GM12878 (cell line): ENCODE data around the gene UBE2O. TPM values are rescaled to one million over a fixed set of nuclear protein-coding genes. Genes with fewer than 3 reads are reported as not detected.

ENCODE experiments used
- ATAC-seq: fragments of 200-7000 bp; cut with Tn5 transposase; 3 replicates; pipeline ENCODE4 v1.9.1; 2020; ENCODE audit warnings: mild to moderate bottlenecking, moderate library complexity
- BruUV-seq: library from RNA; stranded (reverse); fragments of 400-500 nt; replicated peaks from 2 replicates; lab custom pipeline; 2021; lab: Mats Ljungman, UMichigan
- CTCF ChIA-PET: fragments of 300-600 bp; sonication (Branson Sonifier 250); formaldehyde crosslinking; extraction: SDS; loops from one replicate; lab custom pipeline; 2021; ENCODE audit warnings: inconsistent platforms; lab: Yijun Ruan, JAX
- POLR2A ChIA-PET: fragments of 350-600 bp; formaldehyde crosslinking; extraction: SDS; loops from one replicate; lab custom pipeline; 2021; ENCODE audit warnings: inconsistent platforms; lab: Charles Lee
- RAD21 ChIA-PET: fragments of 300-600 bp; sonication (Branson Sonifier 250); formaldehyde crosslinking; loops from one replicate; lab custom pipeline; 2023; ENCODE audit warnings: antibody characterized with exemption; ENCODE audit not compliant: unreplicated experiment; lab: Charles Lee
- SMC1A ChIA-PET: fragments of 300-600 bp; sonication (Branson Sonifier 250); formaldehyde crosslinking; loops from one replicate; lab custom pipeline; 2023; ENCODE audit not compliant: unreplicated experiment, uncharacterized antibody; lab: Charles Lee
- DNase-seq: peaks from one replicate; pipeline ENCODE4 v3.0.0-alpha.2; 2011; ENCODE audit warnings: low read depth, low spot score
- FAIRE-seq: peaks from 3 replicates; lab custom pipeline; 2011; peaks lifted over from hg19 to GRCh38; lab: Jason Lieb, UNC
- H2AFZ ChIP-seq: 2 replicates; pipeline ENCODE4 v1.6.0; 2011; ENCODE audit warnings: low read depth, low read length, control low read depth; ENCODE audit not compliant: control insufficient read depth
- H3K27ac ChIP-seq: 2 replicates; pipeline ENCODE4 v1.5.1; 2011; ENCODE audit warnings: control low read depth; ENCODE audit not compliant: control insufficient read depth, insufficient read depth
- H3K27me3 ChIP-seq, 2 experiments: replicated peaks in 1 of 2; 2 replicates each; pipeline versions ENCODE4 v1.6.0 to v1.6.1; 2011; ENCODE audit warnings: low read length in 1 of 2; ENCODE audit not compliant: control insufficient read depth in 2 of 2, insufficient read depth in 2 of 2
- H3K36me3 ChIP-seq, 2 experiments: 2 replicates each; pipeline ENCODE4 v1.5.1; 2011; ENCODE audit warnings: low read length in 1 of 2; ENCODE audit not compliant: control insufficient read depth in 2 of 2, insufficient read depth in 2 of 2
- H3K4me1 ChIP-seq: 2 replicates; pipeline ENCODE4 v1.6.1; 2011; ENCODE audit warnings: mild to moderate bottlenecking, low read length, moderate library complexity, mixed read lengths; ENCODE audit not compliant: control insufficient read depth, insufficient read depth
- H3K4me2 ChIP-seq: 2 replicates; pipeline ENCODE4 v1.6.0; 2011; ENCODE audit warnings: control low read depth; ENCODE audit not compliant: control insufficient read depth, insufficient read depth
- H3K4me3 ChIP-seq: fragments of 200-600 bp; sonication (generic); 2 replicates; pipeline ENCODE4 v1.5.1; 2016
- H3K79me2 ChIP-seq: 2 replicates; pipeline ENCODE4 v1.6.0; 2011; ENCODE audit warnings: low read length; ENCODE audit not compliant: control insufficient read depth, insufficient read depth
- H3K9ac ChIP-seq: 2 replicates; pipeline ENCODE4 v1.8.0; 2011; ENCODE audit warnings: low read length, control low read depth, mixed read lengths; ENCODE audit not compliant: control insufficient read depth, insufficient read depth
- H3K9me3 ChIP-seq: replicated peaks from 3 replicates; pipeline ENCODE4 v1.5.1; 2011; ENCODE audit warnings: mild to moderate bottlenecking, low read length; ENCODE audit not compliant: control insufficient read depth, insufficient read depth
- H4K20me1 ChIP-seq: 2 replicates; pipeline ENCODE4 v1.6.0; 2011; ENCODE audit not compliant: control insufficient read depth, insufficient read depth
- CEBPB ChIP-seq, 2 experiments: fragments of 150-350 bp in 1 of 2; IDR thresholded peaks; 2 replicates each; pipeline ENCODE4 v1.6.1; 2012 to 2014; ENCODE audit warnings: low read depth in 2 of 2, low read length in 2 of 2, borderline replicate concordance in 1 of 2, inconsistent platforms in 1 of 2
- HCFC1 ChIP-seq: fragments of 150-350 bp; IDR thresholded peaks from 2 replicates; pipeline ENCODE4 v1.6.1; 2014; ENCODE audit warnings: low read length
- HDAC6 ChIP-seq: fragments of 200-600 bp; sonication (generic); IDR thresholded peaks from one replicate; pipeline ENCODE4 v1.8.0; 2017; ENCODE audit warnings: antibody characterized with exemption; ENCODE audit not compliant: unreplicated experiment
- NR2C2 ChIP-seq: IDR thresholded peaks from 2 replicates; pipeline ENCODE4 v1.6.1; 2011; ENCODE audit warnings: borderline replicate concordance, low read depth; ENCODE audit not compliant: control insufficient read depth, insufficient read length
- PAX5 ChIP-seq: IDR thresholded peaks from 2 replicates; pipeline ENCODE4 v1.6.1; 2011; ENCODE audit warnings: low read depth, low read length, borderline replicate concordance
- RAD21 ChIP-seq: IDR thresholded peaks from 2 replicates; pipeline ENCODE4 v1.6.1; 2011; ENCODE audit warnings: mild to moderate bottlenecking, low read depth, low read length, moderate library complexity; ENCODE audit not compliant: insufficient read depth
- RFX5 ChIP-seq: IDR thresholded peaks from 2 replicates; pipeline ENCODE4 v1.6.1; 2011; ENCODE audit warnings: low read depth, low read length, improper control_type of control experiment
- SIN3A ChIP-seq: IDR thresholded peaks from 2 replicates; pipeline ENCODE4 v1.6.1; 2012; ENCODE audit warnings: low read depth, low read length, improper control_type of control experiment
- SPI1 ChIP-seq: IDR thresholded peaks from 2 replicates; pipeline ENCODE4 v1.6.1; 2011; ENCODE audit warnings: low read depth, mild to moderate bottlenecking, low read length, moderate library complexity, borderline replicate concordance; ENCODE audit not compliant: insufficient read depth
- SREBF1 ChIP-seq: IDR thresholded peaks from 2 replicates; pipeline ENCODE4 v1.6.1; 2012; ENCODE audit warnings: mild to moderate bottlenecking, low read length
- TARDBP ChIP-seq: IDR thresholded peaks from 2 replicates; pipeline ENCODE4 v1.6.1; 2016; ENCODE audit warnings: borderline replicate concordance
- ZNF24 ChIP-seq: fragments of 450-650 bp; IDR thresholded peaks from 2 replicates; pipeline ENCODE4 v1.6.1; 2017; ENCODE audit warnings: antibody characterized with exemption, mild to moderate bottlenecking
- ZNF622 ChIP-seq: fragments of 450-650 bp; IDR thresholded peaks from 2 replicates; pipeline ENCODE4 v1.6.1; 2017; ENCODE audit warnings: mild to moderate bottlenecking, inconsistent platforms
- ZSCAN29 ChIP-seq: fragments of 450-650 bp; IDR thresholded peaks from 2 replicates; pipeline ENCODE4 v1.6.1; 2017; ENCODE audit warnings: mild to moderate bottlenecking, moderate library complexity
- WGBS: methylation state at CpG from one replicate; pipeline ENCODE4 v1.1.6; 2016; ENCODE audit warnings: low lambda C conversion rate; ENCODE audit not compliant: insufficient replicate concordance, insufficient coverage; ENCODE audit errors: missing lambda C conversion rate; 5-methylcytosine and 5-hydroxymethylcytosine counted together
- in situ Hi-C: fragments of 300-500 bp; cut with MboI; formaldehyde crosslinking; loops from 9 replicates; pipeline ENCODE4 v1.14.3; 2018; ENCODE audit warnings: mixed read lengths
- intact Hi-C: fragments of 100-400 bp; cut with micrococcal nuclease; formaldehyde crosslinking; loops from one replicate; pipeline ENCODE4 v1.14.2; 2022; ENCODE audit not compliant: unreplicated experiment
- polyA plus RNA-seq, 11 experiments: library from polyadenylated mRNA; depleted of rRNA in 4 of 11; unstranded in 6 of 11; stranded (reverse) in 5 of 11; fragments of >200 nt; fragmentation: Nextera tagmentation in 4 of 11; fragmentation: Illumina TruSeq in 1 of 11; extraction: Ambion mirVana in 4 of 11; extraction: Trizol in 1 of 11; gene quantifications; 1 replicate in 1 of 11; 2 replicates in 10 of 11; pipeline versions ENCODE4 v1.2.1 to v1.2.3, GENCODE V29; 2011 to 2016; ENCODE audit warnings: inconsistent platforms in 2 of 11, missing spikeins in 2 of 11, low read depth in 1 of 11
- total RNA-seq, 4 experiments: library from RNA; depleted of rRNA in 3 of 4; stranded (reverse); fragments of >200 nt in 3 of 4; fragmentation: Illumina TruSeq in 1 of 4; extraction: Trizol in 1 of 4; gene quantifications; 2 replicates each; pipeline versions ENCODE4 v1.2.1 to v1.2.3, GENCODE V29; 2013 to 2021
- TF ChIP-seq, protein P1 (sequence below): IDR thresholded peaks from 2 replicates; pipeline ENCODE4 v1.6.1; 2011; ENCODE audit warnings: borderline replicate concordance, low read depth, mild to moderate bottlenecking, moderate library complexity, low read length; ENCODE audit not compliant: insufficient read depth, poor library complexity, severe bottlenecking
- TF ChIP-seq, protein P2 (sequence below): IDR thresholded peaks from 2 replicates; pipeline ENCODE4 v1.6.1; 2012; ENCODE audit warnings: improper control_type of control experiment, low read depth, low read length; ENCODE audit not compliant: insufficient replicate concordance

The UBE2O gene
- total and polyA plus RNA-seq, 10 of the 15 experiments (the other 5 are each of a cell fraction or from before 2014, with no cell fraction given): 2.1 to 39.0 (median 14.1) TPM

DNA sequence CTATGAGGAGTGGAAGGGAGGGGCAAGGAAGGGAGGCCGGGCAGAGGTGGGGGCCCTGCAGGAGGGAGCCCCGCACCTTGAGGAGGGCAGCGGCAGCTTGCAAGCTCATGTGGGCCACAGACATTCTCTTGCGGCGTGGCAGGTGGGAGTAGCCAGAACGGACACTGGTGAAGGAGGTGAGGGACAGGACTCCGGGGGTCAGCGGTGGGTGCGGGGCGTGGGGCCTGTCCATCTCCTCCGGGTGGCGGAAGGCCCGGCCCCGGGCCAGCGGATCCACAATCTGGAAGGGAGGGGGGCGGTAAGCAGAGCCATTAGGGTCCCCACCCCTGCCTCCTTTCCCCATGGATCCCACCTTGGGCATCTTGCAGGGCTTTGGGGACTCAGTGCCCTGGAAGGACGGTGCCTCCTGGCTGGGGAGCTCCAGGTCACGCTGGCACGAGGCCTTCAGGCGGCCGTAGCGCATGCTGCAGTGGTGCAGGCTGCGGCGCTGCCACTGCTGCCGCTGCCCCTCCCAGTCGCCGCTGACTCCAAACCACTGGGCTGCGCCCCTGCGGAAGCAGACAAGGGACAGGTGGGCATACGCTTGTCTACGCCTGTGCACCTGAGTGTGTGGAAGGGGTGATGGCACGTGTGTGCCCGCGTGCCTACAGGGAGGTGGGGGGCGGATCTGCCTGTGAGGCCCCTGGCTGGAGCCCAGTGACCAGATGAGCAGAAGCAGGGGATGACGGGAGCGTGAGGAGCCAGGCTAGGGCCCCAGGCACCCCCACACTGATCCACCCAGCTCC lies 26.0 kb upstream of the UBE2O start:
- Histone ChIP-seq H2AFZ (no peak overlapping the region), H4K20me1 (no peaks in the 10 kb centered on the region), H3K36me3 (peaks cover 4 to 5% of the 10 kb centered on the region in 2 experiments; a peak in 2 of 4 replicates), H3K79me2 (peaks cover 8% of the 10 kb centered on the region; the same call in 1 of the 2 replicates), H3K9me3 (no peaks in the 10 kb centered on the region), H3K27ac (no peak overlapping the region; the same call in 1 of the 2 replicates), H3K4me1 (peaks cover 38% of the 10 kb centered on the region), H3K9ac (no peak overlapping the region), H3K27me3 (no peaks in the 10 kb centered on the region), H3K4me3 (no peak overlapping the region), H3K4me2 (peak overlapping the region; percentile 54; the same call in 1 of the 2 replicates)
- ATAC-seq (no peak), FAIRE-seq (no peak), DNase-seq (no peak)
- TSS peak; percentile 10 for BruUV-seq
- intact Hi-C loops (no loop called here), in situ Hi-C loops (no loop called here)
- CTCF ChIA-PET: no interaction called here
- WGBS: 96% methylated on average over 37 of the region's 37 CpGs
- SMC1A ChIA-PET: interaction anchor here (12.0 kb wide), 1 partner anchor 21 kb away, joined by 115 read pairs; the partner anchor contains the start of gene RHBDF2
- POLR2A ChIA-PET: no interaction called here
- RAD21 ChIA-PET: interaction anchor here (0.9 kb wide), 1 partner anchor 14 kb away, joined by 3 read pairs; no protein-coding TSS in a partner anchor
- TF ChIP-seq ZNF622 (no peak), RAD21 (no peak), HCFC1 (no peak), CEBPB (IDR thresholded peaks at IDR 0.05; ENCODE audit: borderline replicate concordance in 1 of 2, low read depth in 2 of 2, low read length in 2 of 2) (no peak), HDAC6 (no peak), SREBF1 (no peak), SIN3A (no peak), NR2C2 (no peak), SPI1 (no peak), ZNF24 (no peak), TARDBP (no peak), ZSCAN29 (no peak), RFX5 (no peak), PAX5 (no peak)
- TF ChIP-seq, protein P1, sequence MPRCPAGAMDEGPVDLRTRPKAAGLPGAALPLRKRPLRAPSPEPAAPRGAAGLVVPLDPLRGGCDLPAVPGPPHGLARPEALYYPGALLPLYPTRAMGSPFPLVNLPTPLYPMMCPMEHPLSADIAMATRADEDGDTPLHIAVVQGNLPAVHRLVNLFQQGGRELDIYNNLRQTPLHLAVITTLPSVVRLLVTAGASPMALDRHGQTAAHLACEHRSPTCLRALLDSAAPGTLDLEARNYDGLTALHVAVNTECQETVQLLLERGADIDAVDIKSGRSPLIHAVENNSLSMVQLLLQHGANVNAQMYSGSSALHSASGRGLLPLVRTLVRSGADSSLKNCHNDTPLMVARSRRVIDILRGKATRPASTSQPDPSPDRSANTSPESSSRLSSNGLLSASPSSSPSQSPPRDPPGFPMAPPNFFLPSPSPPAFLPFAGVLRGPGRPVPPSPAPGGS: no peak
- TF ChIP-seq, protein P2, sequence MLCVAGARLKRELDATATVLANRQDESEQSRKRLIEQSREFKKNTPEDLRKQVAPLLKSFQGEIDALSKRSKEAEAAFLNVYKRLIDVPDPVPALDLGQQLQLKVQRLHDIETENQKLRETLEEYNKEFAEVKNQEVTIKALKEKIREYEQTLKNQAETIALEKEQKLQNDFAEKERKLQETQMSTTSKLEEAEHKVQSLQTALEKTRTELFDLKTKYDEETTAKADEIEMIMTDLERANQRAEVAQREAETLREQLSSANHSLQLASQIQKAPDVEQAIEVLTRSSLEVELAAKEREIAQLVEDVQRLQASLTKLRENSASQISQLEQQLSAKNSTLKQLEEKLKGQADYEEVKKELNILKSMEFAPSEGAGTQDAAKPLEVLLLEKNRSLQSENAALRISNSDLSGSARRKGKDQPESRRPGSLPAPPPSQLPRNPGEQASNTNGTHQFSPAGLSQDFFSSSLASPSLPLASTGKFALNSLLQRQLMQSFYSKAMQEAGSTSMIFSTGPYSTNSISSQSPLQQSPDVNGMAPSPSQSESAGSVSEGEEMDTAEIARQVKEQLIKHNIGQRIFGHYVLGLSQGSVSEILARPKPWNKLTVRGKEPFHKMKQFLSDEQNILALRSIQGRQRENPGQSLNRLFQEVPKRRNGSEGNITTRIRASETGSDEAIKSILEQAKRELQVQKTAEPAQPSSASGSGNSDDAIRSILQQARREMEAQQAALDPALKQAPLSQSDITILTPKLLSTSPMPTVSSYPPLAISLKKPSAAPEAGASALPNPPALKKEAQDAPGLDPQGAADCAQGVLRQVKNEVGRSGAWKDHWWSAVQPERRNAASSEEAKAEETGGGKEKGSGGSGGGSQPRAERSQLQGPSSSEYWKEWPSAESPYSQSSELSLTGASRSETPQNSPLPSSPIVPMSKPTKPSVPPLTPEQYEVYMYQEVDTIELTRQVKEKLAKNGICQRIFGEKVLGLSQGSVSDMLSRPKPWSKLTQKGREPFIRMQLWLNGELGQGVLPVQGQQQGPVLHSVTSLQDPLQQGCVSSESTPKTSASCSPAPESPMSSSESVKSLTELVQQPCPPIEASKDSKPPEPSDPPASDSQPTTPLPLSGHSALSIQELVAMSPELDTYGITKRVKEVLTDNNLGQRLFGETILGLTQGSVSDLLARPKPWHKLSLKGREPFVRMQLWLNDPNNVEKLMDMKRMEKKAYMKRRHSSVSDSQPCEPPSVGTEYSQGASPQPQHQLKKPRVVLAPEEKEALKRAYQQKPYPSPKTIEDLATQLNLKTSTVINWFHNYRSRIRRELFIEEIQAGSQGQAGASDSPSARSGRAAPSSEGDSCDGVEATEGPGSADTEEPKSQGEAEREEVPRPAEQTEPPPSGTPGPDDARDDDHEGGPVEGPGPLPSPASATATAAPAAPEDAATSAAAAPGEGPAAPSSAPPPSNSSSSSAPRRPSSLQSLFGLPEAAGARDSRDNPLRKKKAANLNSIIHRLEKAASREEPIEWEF: no peak
